Measurements from ENCODE around the gene AGXT. TPM values are rescaled to one million over a fixed set of nuclear protein-coding genes. Genes with fewer than 3 reads are reported as not detected.

Gene AGXT
- total RNA-seq, 1 donor from 2014 or later = not detected

DNA sequence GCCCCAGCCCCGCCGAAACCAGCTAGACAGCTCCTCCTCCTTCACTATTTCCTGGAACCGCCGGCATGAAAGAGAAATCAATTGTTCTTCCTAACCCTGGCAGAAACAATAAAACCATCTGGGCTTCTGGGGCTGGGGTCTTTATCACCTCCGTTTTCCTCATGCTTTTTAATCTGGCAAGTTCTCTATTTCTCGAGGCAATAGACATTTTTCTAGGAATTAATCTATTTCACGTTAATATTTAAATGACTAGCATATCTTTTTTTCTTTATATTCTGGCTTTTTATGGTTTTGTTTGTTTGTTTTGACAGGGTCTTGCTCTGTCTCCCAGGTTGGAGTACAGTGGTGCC lies 47.2 kb upstream of the AGXT start:
- TF ChIP-seq, protein P1, sequence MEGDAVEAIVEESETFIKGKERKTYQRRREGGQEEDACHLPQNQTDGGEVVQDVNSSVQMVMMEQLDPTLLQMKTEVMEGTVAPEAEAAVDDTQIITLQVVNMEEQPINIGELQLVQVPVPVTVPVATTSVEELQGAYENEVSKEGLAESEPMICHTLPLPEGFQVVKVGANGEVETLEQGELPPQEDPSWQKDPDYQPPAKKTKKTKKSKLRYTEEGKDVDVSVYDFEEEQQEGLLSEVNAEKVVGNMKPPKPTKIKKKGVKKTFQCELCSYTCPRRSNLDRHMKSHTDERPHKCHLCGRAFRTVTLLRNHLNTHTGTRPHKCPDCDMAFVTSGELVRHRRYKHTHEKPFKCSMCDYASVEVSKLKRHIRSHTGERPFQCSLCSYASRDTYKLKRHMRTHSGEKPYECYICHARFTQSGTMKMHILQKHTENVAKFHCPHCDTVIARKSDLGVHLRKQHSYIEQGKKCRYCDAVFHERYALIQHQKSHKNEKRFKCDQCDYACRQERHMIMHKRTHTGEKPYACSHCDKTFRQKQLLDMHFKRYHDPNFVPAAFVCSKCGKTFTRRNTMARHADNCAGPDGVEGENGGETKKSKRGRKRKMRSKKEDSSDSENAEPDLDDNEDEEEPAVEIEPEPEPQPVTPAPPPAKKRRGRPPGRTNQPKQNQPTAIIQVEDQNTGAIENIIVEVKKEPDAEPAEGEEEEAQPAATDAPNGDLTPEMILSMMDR (IDR thresholded peaks at IDR 0.05; ENCODE audit: partially characterized antibody, unreplicated experiment) = no peak
- Mint-ChIP-seq H3K4me1 (ENCODE audit: low read depth, unreplicated experiment) (peaks cover 14% of the 10 kb centered on the region), H3K27ac (ENCODE audit: unreplicated experiment) (peak overlapping the region; percentile 88), H3K4me3 (ENCODE audit: unreplicated experiment) (peak overlapping the region; percentile 78), H3K27me3 (ENCODE audit: unreplicated experiment) (peaks cover 24% of the 10 kb centered on the region), H3K9me3 (ENCODE audit: unreplicated experiment) (peaks cover 7% of the 10 kb centered on the region), H3K36me3 (ENCODE audit: unreplicated experiment) (peaks cover 8% of the 10 kb centered on the region)
- no peak for DNase-seq

DNA sequence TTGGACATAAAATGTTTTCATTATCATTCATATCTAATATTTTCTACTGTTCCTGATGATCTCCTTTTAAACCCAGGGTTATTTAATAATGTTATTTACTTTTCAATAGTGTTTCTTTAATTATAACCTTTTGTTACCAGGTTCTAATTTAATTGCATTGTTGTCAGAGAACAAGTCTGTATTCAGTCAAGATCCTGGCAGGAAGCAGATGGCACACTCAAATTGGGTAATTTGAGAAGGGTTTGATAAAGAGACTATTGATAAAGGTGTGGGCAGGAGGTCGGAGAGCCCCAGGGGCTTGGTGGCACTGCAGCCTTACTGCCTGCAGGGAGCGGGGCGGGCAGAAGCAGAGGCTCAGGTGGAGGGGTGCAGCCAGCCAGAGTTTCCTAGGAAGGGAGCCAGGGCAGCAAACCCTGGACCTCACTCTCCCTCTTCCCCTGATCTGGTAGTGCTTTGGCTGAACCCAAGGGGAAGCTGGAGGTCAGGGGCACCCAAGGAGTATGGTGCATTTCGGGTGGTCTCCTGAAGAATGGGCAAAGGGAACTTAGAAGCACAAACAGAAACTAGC lies 46.3 kb upstream of the AGXT start:
- Mint-ChIP-seq H3K4me1 (ENCODE audit: low read depth, unreplicated experiment) (peaks cover 14% of the 10 kb centered on the region), H3K36me3 (ENCODE audit: unreplicated experiment) (peaks cover 8% of the 10 kb centered on the region), H3K27me3 (ENCODE audit: unreplicated experiment) (peaks cover 24% of the 10 kb centered on the region), H3K9me3 (ENCODE audit: unreplicated experiment) (peaks cover 7% of the 10 kb centered on the region), H3K4me3 (ENCODE audit: unreplicated experiment) (peak overlapping the region; percentile 78), H3K27ac (ENCODE audit: unreplicated experiment) (peak overlapping the region; percentile 72)
- TF ChIP-seq, protein P1 (IDR thresholded peaks at IDR 0.05; ENCODE audit: partially characterized antibody, unreplicated experiment) = no peak
- no peak for DNase-seq

DNA sequence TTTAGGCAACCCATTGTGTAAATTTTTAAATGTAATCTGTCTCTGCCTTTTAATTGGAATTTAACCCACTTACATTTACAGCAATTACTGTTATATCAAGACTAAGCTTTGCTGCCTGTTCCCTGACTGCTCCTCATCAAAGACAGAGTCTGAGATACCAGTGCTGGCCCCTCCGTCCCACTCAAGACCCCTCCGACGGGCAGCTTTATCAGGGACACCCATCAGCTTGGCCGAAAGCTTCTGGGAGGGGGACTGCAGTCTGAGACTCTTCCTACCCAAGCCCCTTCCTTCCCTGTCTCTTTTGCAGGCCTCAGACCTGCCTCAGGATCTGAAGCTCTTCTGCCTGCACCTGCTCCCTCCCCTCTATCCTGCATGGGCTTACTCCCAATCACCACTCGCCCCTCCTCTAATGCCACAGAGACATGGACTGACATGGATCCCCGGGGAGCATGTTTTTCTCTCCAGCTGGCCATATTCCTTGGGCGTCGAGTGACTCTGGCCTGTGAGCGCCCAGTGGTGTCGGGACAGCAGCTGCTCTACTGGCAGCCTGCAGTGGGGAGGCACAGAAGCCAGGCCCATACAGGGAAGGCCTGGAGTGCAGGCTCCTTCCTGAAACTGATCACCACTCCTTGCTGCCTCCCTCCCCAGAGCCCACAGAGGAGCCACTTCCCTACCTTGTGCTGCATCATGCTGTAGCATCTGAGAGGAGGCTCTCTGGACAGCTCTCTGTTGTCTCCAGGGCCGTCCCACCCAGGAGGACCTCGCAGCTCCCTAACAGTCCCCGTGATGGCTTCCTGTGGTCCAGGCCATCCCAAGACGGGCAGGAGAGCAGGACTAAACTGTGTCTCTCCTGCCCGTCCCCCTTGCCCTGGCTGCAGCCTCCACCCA lies 44.9 kb upstream of the AGXT start:
- Mint-ChIP-seq H3K9me3 (ENCODE audit: unreplicated experiment) (peaks cover 5% of the 10 kb centered on the region), H3K36me3 (ENCODE audit: unreplicated experiment) (peaks cover 8% of the 10 kb centered on the region), H3K4me3 (ENCODE audit: unreplicated experiment) (peak overlapping the region; percentile 49), H3K4me1 (ENCODE audit: low read depth, unreplicated experiment) (peaks cover 14% of the 10 kb centered on the region), H3K27me3 (ENCODE audit: unreplicated experiment) (peaks cover 21% of the 10 kb centered on the region), H3K27ac (ENCODE audit: unreplicated experiment) (peak overlapping the region; percentile 82)
- no peak for DNase-seq
- TF ChIP-seq, protein P1 (IDR thresholded peaks at IDR 0.05; ENCODE audit: partially characterized antibody, unreplicated experiment) = no peak

DNA sequence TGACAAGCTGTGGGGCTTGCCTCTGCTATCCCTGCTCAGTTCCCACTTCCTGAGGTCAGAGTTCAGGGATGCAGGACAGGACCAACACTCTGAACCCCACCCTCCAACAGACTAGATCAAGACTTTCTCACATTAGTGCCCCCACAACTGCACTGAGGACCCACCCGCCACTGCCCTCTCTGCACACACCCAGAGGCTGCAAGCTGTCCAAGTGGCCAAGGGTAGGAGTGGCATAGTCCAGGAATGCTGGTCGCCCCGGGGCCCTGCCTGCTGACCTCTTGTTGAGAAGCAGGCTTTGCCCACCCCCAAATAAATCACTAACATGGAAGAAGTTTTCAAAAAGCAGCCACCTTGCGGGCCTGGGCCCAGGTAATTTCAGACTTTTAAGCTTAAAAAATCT lies 43.1 kb upstream of the AGXT start:
- Mint-ChIP-seq H3K4me1 (ENCODE audit: low read depth, unreplicated experiment) (peaks cover 14% of the 10 kb centered on the region), H3K4me3 (ENCODE audit: unreplicated experiment) (no peak overlapping the region), H3K27ac (ENCODE audit: unreplicated experiment) (no peak overlapping the region), H3K27me3 (ENCODE audit: unreplicated experiment) (peaks cover 24% of the 10 kb centered on the region), H3K9me3 (ENCODE audit: unreplicated experiment) (peaks cover 5% of the 10 kb centered on the region), H3K36me3 (ENCODE audit: unreplicated experiment) (peaks cover 8% of the 10 kb centered on the region)
- TF ChIP-seq, protein P1 (IDR thresholded peaks at IDR 0.05; ENCODE audit: partially characterized antibody, unreplicated experiment) = no peak
- DNase-seq = no peak

Data from glutamatergic neuron (in vitro differentiated cells).